Smooth muscle cell (in vitro differentiated cells): Measurements from ENCODE around the gene PTGES. TPM values are rescaled to one million over a fixed set of nuclear protein-coding genes. Genes with fewer than 3 reads are reported as not detected.
A peak's percentile ranks its signal among the peaks of the same experiment; 100 is the strongest.

Experiments used
- DNase-seq: peaks from one replicate; lab custom pipeline; 2025; ENCODE audit not compliant: unreplicated experiment; lab: John Stamatoyannopoulos, UW
- H2AFZ ChIP-seq: fragments of 200-600 bp; sonication (generic); 2 replicates; pipeline ENCODE4 v1.6.0; 2016; ENCODE audit warnings: antibody characterized with exemption, low read depth, mild to moderate bottlenecking
- H3F3A ChIP-seq: fragments of 200-600 bp; sonication (generic); 2 replicates; pipeline ENCODE4 v1.6.0; 2017; ENCODE audit warnings: antibody characterized with exemption, low read depth
- H3K27ac ChIP-seq: fragments of 200-600 bp; sonication (generic); 2 replicates; pipeline ENCODE4 v1.5.1; 2016; ENCODE audit warnings: low read depth, mild to moderate bottlenecking
- H3K27me3 ChIP-seq: fragments of 200-600 bp; sonication (generic); 2 replicates; pipeline ENCODE4 v1.6.1; 2016; ENCODE audit warnings: low read depth, mild to moderate bottlenecking
- H3K36me3 ChIP-seq: fragments of 200-600 bp; sonication (generic); 2 replicates; pipeline ENCODE4 v1.5.1; 2016; ENCODE audit warnings: low read depth
- H3K4me1 ChIP-seq: fragments of 200-600 bp; sonication (generic); 2 replicates; pipeline ENCODE4 v1.5.1; 2016; ENCODE audit warnings: low read depth
- H3K4me2 ChIP-seq: fragments of 200-600 bp; sonication (generic); 2 replicates; pipeline ENCODE4 v1.6.0; 2016; ENCODE audit warnings: mild to moderate bottlenecking
- H3K4me3 ChIP-seq: fragments of 200-600 bp; sonication (generic); 2 replicates; pipeline ENCODE4 v1.5.1; 2016; ENCODE audit warnings: mild to moderate bottlenecking
- H3K79me2 ChIP-seq: fragments of 200-600 bp; sonication (generic); 2 replicates; pipeline ENCODE4 v1.6.0; 2016; ENCODE audit warnings: low read depth, mild to moderate bottlenecking
- H3K9ac ChIP-seq: fragments of 200-600 bp; sonication (generic); 2 replicates; pipeline ENCODE4 v1.6.0; 2016; ENCODE audit warnings: low read depth
- H3K9me3 ChIP-seq: fragments of 200-600 bp; sonication (generic); replicated peaks from 2 replicates; pipeline ENCODE4 v1.5.1; 2016; ENCODE audit warnings: low read depth
- H4K20me1 ChIP-seq: fragments of 200-600 bp; sonication (generic); 2 replicates; pipeline ENCODE4 v1.6.0; 2016; ENCODE audit warnings: low read depth
- WGBS: methylation state at CpG from one replicate; pipeline ENCODE4 v1.1.7; 2016; ENCODE audit warnings: low lambda C conversion rate; 5-methylcytosine and 5-hydroxymethylcytosine counted together
- polyA plus RNA-seq: library from polyadenylated mRNA; unstranded; fragments of >200 nt; fragmentation: Nextera tagmentation; extraction: Ambion mirVana; gene quantifications from 2 replicates; pipeline ENCODE4 v1.2.1, GENCODE V29; 2016
- total RNA-seq: library from RNA; depleted of rRNA; stranded (reverse); fragments of >200 nt; gene quantifications from 2 replicates; pipeline ENCODE4 v1.2.3, GENCODE V29; 2014
- TF ChIP-seq, protein P1 (sequence below): fragments of 200-600 bp; sonication (generic); IDR thresholded peaks from 2 replicates; pipeline ENCODE4 v1.5.1; 2017; ENCODE audit warnings: borderline replicate concordance, mild to moderate bottlenecking, antibody characterized with exemption; ENCODE audit not compliant: insufficient read depth, poor library complexity, severe bottlenecking

PTGES gene
- total and polyA plus RNA-seq, 2 experiments from 2014 or later = 49.5 to 69.6 TPM

DNA sequence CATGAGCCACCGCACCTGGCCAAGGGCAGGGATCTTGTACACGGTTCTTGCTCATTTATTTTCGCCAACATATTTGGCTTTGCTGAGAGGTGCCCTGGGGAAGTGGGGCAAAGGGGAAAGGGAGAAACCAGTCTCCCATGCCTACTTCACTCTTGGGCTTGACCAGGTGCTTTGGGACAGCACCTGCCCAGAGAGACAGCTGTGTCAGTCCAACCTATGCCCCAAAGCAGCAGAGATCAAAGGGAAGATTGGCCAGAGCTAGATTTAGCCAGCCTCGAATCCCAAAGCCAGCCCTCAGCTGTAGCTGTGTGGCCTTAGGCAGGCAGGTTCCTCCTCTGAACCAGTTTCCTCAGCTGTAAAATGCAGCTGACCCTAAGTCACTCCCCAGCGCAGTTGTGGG, 2.3 kb upstream of the PTGES start:
- no peaks in the 10 kb centered on the region for H4K20me1 ChIP-seq
- DNase-seq = no peak
- TF ChIP-seq, protein P1, sequence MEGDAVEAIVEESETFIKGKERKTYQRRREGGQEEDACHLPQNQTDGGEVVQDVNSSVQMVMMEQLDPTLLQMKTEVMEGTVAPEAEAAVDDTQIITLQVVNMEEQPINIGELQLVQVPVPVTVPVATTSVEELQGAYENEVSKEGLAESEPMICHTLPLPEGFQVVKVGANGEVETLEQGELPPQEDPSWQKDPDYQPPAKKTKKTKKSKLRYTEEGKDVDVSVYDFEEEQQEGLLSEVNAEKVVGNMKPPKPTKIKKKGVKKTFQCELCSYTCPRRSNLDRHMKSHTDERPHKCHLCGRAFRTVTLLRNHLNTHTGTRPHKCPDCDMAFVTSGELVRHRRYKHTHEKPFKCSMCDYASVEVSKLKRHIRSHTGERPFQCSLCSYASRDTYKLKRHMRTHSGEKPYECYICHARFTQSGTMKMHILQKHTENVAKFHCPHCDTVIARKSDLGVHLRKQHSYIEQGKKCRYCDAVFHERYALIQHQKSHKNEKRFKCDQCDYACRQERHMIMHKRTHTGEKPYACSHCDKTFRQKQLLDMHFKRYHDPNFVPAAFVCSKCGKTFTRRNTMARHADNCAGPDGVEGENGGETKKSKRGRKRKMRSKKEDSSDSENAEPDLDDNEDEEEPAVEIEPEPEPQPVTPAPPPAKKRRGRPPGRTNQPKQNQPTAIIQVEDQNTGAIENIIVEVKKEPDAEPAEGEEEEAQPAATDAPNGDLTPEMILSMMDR = no peak
- 90% methylated on average over 5 of the region's 5 CpGs for WGBS
- H3K4me2 ChIP-seq = no peak overlapping the region
- H3K27me3 ChIP-seq = no peaks in the 10 kb centered on the region
- no peak overlapping the region for H3K9ac ChIP-seq
- H3F3A ChIP-seq = peaks cover 10% of the 10 kb centered on the region
- H3K4me1 ChIP-seq = peaks cover 14% of the 10 kb centered on the region
- no peak overlapping the region for H3K4me3 ChIP-seq
- H3K27ac ChIP-seq = no peak overlapping the region
- H3K9me3 ChIP-seq = no peaks in the 10 kb centered on the region
- H3K79me2 ChIP-seq = peaks cover 5% of the 10 kb centered on the region
- no peaks in the 10 kb centered on the region for H3K36me3 ChIP-seq
- no peak overlapping the region for H2AFZ ChIP-seq

DNA sequence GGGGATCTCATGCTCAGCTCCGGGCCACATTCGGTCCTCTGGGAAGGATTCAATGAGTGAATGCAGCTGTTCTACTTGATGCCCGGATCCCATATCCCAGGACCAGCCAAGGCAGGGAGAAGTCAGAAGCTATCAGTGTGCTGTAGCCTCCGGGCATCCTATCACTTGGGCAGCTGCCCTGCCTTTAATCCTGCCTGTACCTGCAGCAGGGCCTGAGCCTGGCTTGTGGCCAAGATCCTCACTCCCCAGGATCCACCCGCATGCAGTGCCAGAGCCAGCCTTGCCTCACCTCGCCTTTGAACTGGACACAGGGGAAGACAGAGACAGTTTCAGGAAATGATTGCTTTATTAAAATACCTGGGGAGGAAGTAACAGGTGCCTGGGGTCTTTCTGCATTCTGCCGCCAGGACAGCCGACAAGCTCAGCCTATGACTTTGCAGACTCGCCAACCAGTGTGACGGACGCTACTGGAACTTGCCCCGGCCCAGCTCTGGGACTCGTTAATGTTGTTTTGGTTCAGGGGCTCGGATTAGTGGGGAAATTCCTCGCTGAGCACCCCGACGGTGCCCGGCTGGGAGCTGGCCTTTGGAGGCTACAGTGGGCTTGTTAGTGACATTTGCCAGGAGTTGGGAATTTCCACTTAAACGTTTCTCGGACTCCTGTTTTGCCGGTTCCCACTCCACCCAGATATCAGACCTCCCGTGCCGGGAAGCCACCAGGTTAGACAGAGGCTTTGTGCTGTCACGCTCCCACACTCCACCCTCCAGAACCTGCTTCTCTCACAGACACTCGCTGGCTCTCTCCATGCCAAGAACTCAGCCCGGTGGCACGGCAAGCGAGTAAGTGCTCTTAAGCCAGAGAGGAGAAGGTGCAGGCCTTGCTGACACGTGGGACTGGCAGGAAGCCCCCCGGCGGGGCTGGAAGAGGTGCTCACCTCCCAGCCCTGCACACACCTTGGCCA, 721 bp downstream of the PTGES start:
- H3K4me3 ChIP-seq = peak overlapping the region; percentile 50
- H4K20me1 ChIP-seq = no peaks in the 10 kb centered on the region
- TF ChIP-seq, protein P1 = no peak
- peak overlapping the region; percentile 73 for H3K9ac ChIP-seq
- H3F3A ChIP-seq = peaks cover 19% of the 10 kb centered on the region
- no peak for DNase-seq
- H3K4me1 ChIP-seq = peaks cover 14% of the 10 kb centered on the region
- peak overlapping the region; percentile 91 for H3K27ac ChIP-seq
- 42% methylated on average over 31 of the region's 31 CpGs for WGBS
- no peaks in the 10 kb centered on the region for H3K9me3 ChIP-seq
- H3K4me2 ChIP-seq = peak overlapping the region; percentile 85
- H3K36me3 ChIP-seq = no peaks in the 10 kb centered on the region
- no peaks in the 10 kb centered on the region for H3K27me3 ChIP-seq
- peak overlapping the region; percentile 26 for H2AFZ ChIP-seq
- H3K79me2 ChIP-seq = peaks cover 5% of the 10 kb centered on the region

DNA sequence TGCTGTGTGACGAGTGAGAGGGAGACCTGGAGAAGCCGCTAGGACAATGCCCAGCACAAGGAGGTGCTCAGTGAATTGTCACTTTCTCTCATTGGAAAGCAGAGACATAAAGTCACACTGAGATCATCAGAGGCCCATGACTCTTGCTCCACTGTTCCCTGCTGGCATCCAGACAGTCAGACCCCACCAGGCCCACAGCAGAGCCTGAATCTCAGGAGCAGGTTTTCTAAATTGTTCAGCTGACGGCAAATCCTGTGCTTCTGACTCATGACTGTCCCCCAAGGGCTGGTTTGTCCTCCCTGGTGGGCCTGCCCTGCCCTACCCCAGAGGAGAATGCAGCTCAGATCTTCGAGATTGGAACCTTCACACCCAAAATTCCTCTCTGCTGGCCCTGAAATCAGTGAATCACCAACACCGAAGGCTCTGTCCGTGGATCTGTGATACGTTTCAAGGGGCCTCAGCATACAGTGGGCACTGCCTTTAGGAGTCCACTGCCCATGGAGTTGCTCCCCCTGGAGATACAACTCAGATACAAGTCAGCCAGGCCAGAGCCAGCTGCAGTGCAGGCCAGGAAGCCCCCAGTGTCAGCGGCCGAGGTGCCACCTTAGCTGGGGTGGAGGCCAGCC, 2.7 kb downstream of the PTGES start:
- Histone ChIP-seq H4K20me1 (no peaks in the 10 kb centered on the region), H2AFZ (no peak overlapping the region), H3K4me2 (peak overlapping the region; percentile 61), H3K36me3 (no peaks in the 10 kb centered on the region), H3K9me3 (no peaks in the 10 kb centered on the region), H3K27me3 (no peaks in the 10 kb centered on the region), H3F3A (peaks cover 19% of the 10 kb centered on the region), H3K9ac (peak overlapping the region; percentile 70), H3K4me3 (no peak overlapping the region), H3K4me1 (peaks cover 14% of the 10 kb centered on the region), H3K27ac (peak overlapping the region; percentile 91), H3K79me2 (peaks cover 5% of the 10 kb centered on the region)
- WGBS = 39% methylated on average over 9 of the region's 9 CpGs
- TF ChIP-seq, protein P1 = no peak
- no peak for DNase-seq
